WI38 (cell line): ENCODE data around the gene CRMP1.

Source experiments
- H3K4me3 ChIP-seq: 2 replicates; pipeline ENCODE4 v1.5.1; 2011; ENCODE audit warnings: low read depth, mild to moderate bottlenecking, control low read depth, low read length
- CTCF ChIP-seq: IDR thresholded peaks from 2 replicates; pipeline ENCODE4 v1.5.1; 2012; ENCODE audit warnings: low read depth, mild to moderate bottlenecking, control low read depth, low read length

Gene CRMP1

GRCh38 chr4:5793514-5793913 lies 99.4 kb downstream of the CRMP1 start:
- no peak for TF ChIP-seq CTCF
- H3K4me3 ChIP-seq, result no peak overlapping the region

- TF ChIP-seq CTCF, result no peak
- H3K4me3 ChIP-seq, result no peak overlapping the region
These were observed 101.2 kb downstream of the CRMP1 start for GRCh38 chr4:5791654-5792053.

GRCh38 chr4:5790546-5790857 lies 102.4 kb downstream of the CRMP1 start:
- TF ChIP-seq CTCF, result no peak
- no peak overlapping the region for H3K4me3 ChIP-seq

GRCh38 chr4:5789141-5789540 lies 103.7 kb downstream of the CRMP1 start:
- no peak overlapping the region for H3K4me3 ChIP-seq
- TF ChIP-seq CTCF, result no peak

GRCh38 chr4:5788144-5788543 lies 104.7 kb downstream of the CRMP1 start:
- H3K4me3 ChIP-seq, result no peak overlapping the region
- no peak for TF ChIP-seq CTCF

- TF ChIP-seq CTCF, result no peak
- no peak overlapping the region for H3K4me3 ChIP-seq
These were observed 105.6 kb downstream of the CRMP1 start for GRCh38 chr4:5787311-5787710.

- no peak overlapping the region for H3K4me3 ChIP-seq
- no peak for TF ChIP-seq CTCF
These were observed 106.8 kb downstream of the CRMP1 start for GRCh38 chr4:5785806-5786680.
